Stimulated activated CD8-positive, alpha-beta memory T cell treated with anti-CD3 and anti-CD28 coated beads, Interleukin-12 subunit alpha, Interleukin-12 subunit beta, amount 100 ng/mL, for 24 hours (primary cell): ENCODE data around the gene DCTN2.
"Not testable (repeated sequence)": the region's sequence is repeated elsewhere in the genome, so short reads cannot be mapped to it uniquely, and the experiment has no call there.

Source experiments
- DNase-seq: peaks from one replicate; pipeline ENCODE4 v3.0.0-alpha.2; 2020; ENCODE audit errors: extremely low read depth

The DCTN2 gene

GRCh38 chr12:57546438-57547287, at the start of gene DCTN2:
TSS of gene DCTN2 (minus strand) at chr12:57547192. CDS start at chr12:57547063, 129 bp downstream.
- peak; percentile 83 for DNase-seq

DNA sequence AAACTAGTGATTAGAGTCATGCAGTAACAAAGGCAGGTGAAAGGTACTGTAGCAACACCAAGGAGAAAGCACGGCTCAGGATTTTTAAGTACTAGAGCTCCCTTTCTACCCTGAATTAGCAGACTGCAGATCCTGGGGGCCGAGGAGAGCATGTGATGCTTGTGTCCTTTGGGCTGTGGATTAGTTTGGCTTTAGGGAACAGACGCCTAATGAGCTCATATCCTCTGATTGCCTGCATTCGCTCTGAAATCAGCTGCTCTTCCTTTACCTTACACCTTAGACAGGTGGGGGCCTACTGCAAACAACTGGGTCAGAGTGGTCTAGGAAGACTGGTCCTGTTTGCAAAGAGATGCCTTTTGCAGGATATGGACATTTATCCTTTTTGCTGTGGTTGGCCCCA, 46.2 kb upstream of the DCTN2 start:
- DNase-seq: no peak

- no peak for DNase-seq
These were observed 45.7 kb upstream of the DCTN2 start for GRCh38 chr12:57592551-57593165.

GRCh38 chr12:57591782-57592325, 44.9 kb upstream of the DCTN2 start:
- no peak for DNase-seq

DNA sequence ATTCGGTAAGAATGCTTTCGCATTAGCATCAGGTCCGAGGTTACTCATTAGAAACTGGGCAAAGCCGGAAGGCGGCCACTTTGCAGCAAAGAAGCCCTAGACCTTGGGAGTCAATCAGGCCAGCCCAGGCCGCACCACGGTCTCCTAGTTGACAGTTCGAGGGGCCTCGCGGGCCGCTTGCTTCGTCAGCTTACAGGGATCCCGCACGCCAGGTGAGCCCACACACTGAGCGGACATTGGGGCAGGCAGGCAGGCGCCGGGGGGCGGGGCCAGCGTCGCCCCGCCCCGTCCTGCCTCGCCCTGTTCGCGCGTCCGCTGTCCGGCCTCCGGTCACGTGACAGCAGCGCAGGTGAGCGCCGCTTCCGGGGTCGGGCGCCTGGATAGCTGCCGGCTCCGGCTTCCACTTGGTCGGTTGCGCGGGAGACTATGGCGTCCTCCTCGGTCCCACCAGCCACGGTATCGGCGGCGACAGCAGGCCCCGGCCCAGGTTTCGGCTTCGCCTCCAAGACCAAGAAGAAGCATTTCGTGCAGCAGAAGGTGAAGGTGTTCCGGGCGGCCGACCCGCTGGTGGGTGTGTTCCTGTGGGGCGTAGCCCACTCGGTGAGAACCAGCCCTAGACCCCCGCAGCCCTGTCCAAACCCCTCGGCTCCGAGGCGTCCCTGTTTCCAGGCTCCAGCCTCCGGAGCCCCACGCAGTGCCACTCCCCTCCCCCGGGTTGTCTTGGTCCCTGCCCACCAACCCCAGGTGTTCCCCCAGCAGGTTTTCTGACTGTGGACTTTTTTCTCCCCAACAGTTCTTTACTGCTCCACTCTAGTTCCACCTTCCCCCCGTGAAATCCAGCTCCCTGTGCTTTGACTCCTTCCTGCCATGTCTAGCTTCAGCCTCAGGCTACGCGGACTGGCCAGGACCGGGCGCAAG, 44.1 kb upstream of the DCTN2 start, which contains the start of gene PIP4K2C:
Gene PIP4K2C (plus strand): TSS at position 329 of the 918 bp plus-strand sequence. CDS start 98 bp downstream, at position 427.
- DNase-seq: peak; percentile 53

DNA sequence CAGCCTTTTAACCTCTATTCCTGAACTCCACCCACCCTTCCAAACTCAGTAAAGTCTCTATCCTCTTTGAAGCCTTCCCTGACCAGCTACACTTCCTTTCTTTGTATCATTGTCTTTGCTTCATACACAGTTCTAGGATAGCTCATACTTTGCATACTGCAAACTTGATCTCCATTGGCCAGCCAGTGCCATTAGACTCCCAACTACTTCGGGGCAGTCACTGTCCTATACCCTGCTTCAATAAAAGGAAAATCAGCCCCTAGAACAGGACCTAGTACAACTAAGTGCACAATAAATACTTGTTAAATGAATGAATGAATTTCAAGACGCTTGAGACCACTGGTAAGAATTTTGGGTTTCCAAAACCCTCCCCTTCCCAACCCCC, 43.5 kb upstream of the DCTN2 start:
- no peak for DNase-seq

- not testable (repeated sequence) for DNase-seq
These were observed 42.1 kb upstream of the DCTN2 start for GRCh38 chr12:57588951-57589610.

DNA sequence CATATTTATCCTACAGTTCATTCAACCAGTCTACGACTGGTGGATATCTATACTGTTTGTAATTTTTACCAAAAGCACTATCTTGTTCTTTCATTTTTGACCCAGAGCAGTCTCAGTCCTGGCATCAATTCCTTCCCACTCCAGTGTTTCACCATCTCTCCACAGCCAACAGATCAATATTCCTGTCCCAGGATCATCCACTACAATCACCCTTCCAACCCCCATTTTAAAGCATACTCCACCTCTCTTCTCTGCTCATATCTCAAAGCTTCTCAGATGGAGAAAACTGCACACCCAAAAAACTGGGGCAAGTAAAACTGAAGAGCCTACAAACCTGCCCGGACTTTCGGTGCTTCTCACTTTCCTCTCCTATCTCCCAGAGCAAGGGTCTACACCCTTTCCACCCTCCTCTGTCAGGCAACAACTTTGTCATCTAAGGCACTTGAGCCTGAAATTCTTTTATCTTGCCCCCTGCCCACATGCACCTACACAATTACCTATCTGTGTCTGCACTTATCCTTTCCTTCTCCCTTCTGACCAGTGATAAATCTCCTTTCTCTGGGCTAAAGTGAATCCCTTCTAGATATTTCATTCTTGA, 39.9 kb upstream of the DCTN2 start:
- DNase-seq: no peak

- DNase-seq: no peak
These were observed 39.1 kb upstream of the DCTN2 start for GRCh38 chr12:57586128-57586527.

GRCh38 chr12:57585156-57585555, 38.2 kb upstream of the DCTN2 start:
- DNase-seq: no peak

- no peak for DNase-seq
These were observed 37.7 kb upstream of the DCTN2 start for GRCh38 chr12:57584690-57585089.

DNA sequence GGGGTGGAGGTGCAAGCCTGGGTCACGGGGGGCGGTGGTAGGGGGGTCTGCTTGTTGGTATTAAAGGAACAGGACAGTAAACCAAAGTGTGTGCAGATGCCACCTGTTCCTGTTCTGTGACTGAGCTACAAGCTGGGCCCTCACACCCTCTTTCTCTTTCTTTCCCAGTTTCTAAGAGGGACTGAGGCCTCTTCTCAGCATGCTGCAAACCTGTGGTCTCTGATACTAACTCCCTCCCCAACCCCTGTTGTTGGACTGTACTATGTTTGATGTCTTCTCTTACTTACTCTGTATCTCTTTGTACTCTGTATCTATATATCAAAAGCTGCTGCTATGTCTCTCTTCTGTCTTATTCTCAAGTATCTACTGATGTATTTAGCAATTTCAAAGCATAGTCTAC, 37.1 kb upstream of the DCTN2 start:
- DNase-seq: no peak

GRCh38 chr12:57583008-57583831, 36.2 kb upstream of the DCTN2 start:
- no peak for DNase-seq

DNA sequence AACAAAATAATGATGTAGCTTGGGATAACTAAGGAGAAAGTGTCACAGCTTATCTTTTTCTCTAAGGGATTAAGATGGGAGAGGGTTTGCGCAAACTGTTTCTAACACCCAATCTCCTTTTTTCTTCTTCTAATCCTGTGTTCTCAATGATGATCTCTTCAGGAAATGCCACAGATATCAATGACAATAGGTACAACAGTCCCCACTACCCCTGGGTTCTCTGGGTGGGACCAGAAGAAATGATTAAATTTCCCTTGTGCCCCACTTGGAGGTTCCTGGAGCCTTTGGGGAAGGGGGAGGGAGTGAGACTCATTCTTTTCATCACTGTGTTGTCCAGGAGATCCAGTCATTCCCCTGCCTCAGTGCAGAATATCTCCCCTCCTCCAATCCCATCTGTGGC, 35.4 kb upstream of the DCTN2 start:
- DNase-seq: no peak

GRCh38 chr12:57581802-57582201, 34.8 kb upstream of the DCTN2 start:
- no peak for DNase-seq

GRCh38 chr12:57580466-57580795, 33.4 kb upstream of the DCTN2 start:
- DNase-seq: no peak

DNA sequence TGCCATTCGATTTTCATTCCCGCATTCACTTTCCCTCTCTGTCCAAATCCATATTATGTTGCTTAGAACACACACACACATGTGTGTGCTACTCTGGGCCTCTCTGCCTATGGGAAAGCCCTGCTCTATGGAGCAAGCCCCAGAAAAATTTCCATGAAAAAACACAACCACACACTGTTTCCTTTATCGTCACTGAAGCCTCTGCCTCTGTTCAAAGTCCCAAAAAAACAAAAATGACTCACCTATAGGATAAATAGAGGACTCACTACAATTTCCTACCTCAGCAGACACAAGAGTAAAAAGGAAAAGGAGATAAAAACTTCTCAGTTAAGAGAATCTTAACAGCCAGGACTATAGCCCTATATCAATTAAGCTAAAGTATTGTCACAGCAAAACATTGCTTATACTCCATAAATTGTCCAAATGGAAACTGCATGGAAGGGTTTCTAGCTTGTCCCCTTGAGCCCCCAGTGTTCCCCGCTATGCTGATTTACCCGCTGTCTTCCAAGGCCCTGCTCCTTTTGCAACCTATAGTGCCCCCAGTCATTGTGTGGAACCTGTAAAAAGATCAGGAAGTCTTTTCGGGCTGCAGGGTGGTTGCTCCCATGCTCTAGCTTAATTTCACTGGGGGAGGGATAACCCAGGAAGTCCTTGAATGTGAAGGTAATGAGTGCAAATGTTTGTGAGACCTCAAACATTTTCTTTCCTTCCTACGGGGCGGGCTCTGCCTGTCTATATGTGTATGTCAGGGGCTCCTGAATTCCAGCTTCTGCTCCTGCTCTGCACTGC, 32.9 kb upstream of the DCTN2 start:
- no peak for DNase-seq

DNA sequence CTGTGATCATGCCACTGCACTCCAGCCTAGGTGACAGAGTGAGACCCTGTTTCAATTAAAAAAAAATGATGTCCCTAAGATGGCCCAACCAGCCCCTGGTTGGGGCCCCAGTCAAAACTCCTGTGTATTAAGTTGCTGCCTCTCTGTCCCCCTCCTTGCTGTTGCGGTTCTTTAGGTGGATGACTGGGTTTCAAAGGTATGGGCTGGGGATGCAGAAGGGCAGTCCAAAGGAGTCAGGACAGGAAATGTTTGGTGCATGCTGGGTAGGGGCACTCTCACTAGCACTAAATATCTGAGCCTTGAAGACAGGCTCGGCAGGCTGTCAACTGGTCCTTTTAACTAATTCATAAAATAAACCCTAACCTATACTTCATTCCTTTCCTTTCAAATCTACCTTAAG, 32.0 kb upstream of the DCTN2 start:
- no peak for DNase-seq
